NT2/D1 (cell line): Measurements from ENCODE around the gene SYNE4.
"Not testable (repeated sequence)": the region's sequence is repeated elsewhere in the genome, so short reads cannot be mapped to it uniquely, and the experiment has no call there.

Experiments used
- DNase-seq: peaks from one replicate; pipeline ENCODE4 v3.0.0-alpha.2; 2011; ENCODE audit warnings: low read depth, low spot score
- H3K27me3 ChIP-seq: 2 replicates; pipeline ENCODE4 v1.6.0; 2011; ENCODE audit warnings: mild to moderate bottlenecking; ENCODE audit not compliant: insufficient read length, insufficient read depth
- H3K36me3 ChIP-seq: 2 replicates; pipeline ENCODE4 v1.6.1; 2011; ENCODE audit warnings: mild to moderate bottlenecking, low read length, mixed read lengths; ENCODE audit not compliant: insufficient read depth, insufficient read length
- H3K4me1 ChIP-seq: 2 replicates; pipeline ENCODE4 v1.5.1; 2011; ENCODE audit not compliant: insufficient read depth, insufficient read length
- H3K4me3 ChIP-seq: 2 replicates; pipeline ENCODE4 v1.5.1; 2011; ENCODE audit warnings: low read depth; ENCODE audit not compliant: insufficient read length
- H3K9ac ChIP-seq: 2 replicates; pipeline ENCODE4 v1.6.0; 2011; ENCODE audit warnings: low read depth; ENCODE audit not compliant: insufficient read length
- H3K9me3 ChIP-seq: 2 replicates; pipeline ENCODE4 v1.5.1; 2011; ENCODE audit warnings: mild to moderate bottlenecking, low read length; ENCODE audit not compliant: insufficient read depth
- SUZ12 ChIP-seq: IDR thresholded peaks from 2 replicates; pipeline ENCODE4 v1.6.1; 2011; ENCODE audit not compliant: insufficient read length, insufficient read depth; ENCODE audit errors: extremely low read depth
- YY1 ChIP-seq: IDR thresholded peaks from 2 replicates; pipeline ENCODE4 v1.6.1; 2011; ENCODE audit not compliant: insufficient read length, insufficient read depth
- ZNF274 ChIP-seq: IDR thresholded peaks from 2 replicates; pipeline ENCODE4 v1.6.1; 2011; ENCODE audit warnings: mild to moderate bottlenecking, low read depth, low read length

The SYNE4 gene

GRCh38 chr19:35986111-35986510 is 22.5 kb downstream of the SYNE4 start:
- Histone ChIP-seq H3K9me3 (peaks cover 5% of the 10 kb centered on the region; the same call in 1 of the 2 replicates), H3K4me3 (no peak overlapping the region), H3K9ac (no peak overlapping the region), H3K36me3 (no peaks in the 10 kb centered on the region), H3K27me3 (peaks cover 33% of the 10 kb centered on the region), H3K4me1 (no peaks in the 10 kb centered on the region)
- TF ChIP-seq ZNF274, result no peak
- no peak for TF ChIP-seq SUZ12
- no peak for TF ChIP-seq YY1
- no peak for DNase-seq

DNA sequence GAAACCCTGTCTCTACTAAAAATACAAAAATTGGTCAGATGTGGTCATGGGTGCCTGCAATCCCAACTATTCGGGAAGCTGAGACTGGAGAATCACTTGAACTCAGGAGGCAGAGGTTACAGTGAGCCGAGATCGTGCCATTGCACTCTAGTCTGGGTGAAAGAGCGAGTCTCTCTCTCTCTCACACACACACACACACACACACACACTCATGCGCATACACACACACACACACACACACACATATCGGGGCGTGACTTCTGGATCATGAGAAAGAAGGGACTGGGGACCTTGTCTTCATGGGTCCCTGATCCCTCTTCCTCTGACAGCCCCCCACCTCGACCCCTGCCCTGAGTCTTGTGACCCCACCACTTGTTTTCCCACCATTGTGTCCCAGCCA is 25.4 kb downstream of the SYNE4 start:
- H3K9me3 ChIP-seq, result no peaks in the 10 kb centered on the region
- DNase-seq, result no peak
- peaks cover 2% of the 10 kb centered on the region for H3K4me1 ChIP-seq
- TF ChIP-seq ZNF274 (no peak), YY1 (no peak), SUZ12 (no peak)
- no peak overlapping the region for H3K4me3 ChIP-seq
- no peak overlapping the region for H3K9ac ChIP-seq
- H3K27me3 ChIP-seq, result peaks cover 33% of the 10 kb centered on the region
- no peaks in the 10 kb centered on the region for H3K36me3 ChIP-seq

DNA sequence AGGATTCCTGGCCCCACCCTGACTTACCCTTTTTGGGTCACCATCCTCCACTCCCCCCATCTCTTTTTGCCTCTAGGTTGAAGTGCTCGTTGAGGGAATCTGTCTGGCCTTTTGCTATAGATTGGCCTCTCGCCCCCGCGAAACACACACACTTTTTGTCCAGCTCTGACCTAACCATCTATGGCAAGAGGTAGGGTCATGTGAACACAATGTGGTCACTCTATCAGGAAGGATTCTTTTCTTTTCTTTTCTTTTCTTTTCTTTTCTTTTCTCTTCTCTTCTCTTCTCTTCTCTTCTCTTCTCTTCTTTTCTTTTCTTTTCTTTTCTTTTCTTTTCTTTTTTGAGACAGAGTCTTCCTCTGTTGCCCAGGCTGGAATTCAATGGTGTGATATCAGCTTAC is 27.6 kb downstream of the SYNE4 start:
- H3K4me3 ChIP-seq, H3K36me3 ChIP-seq, H3K4me1 ChIP-seq, DNase-seq, H3K9ac ChIP-seq, H3K9me3 ChIP-seq: not testable (repeated sequence)
- H3K27me3 ChIP-seq, result peaks cover 27% of the 10 kb centered on the region

- H3K4me3 ChIP-seq, result no peak overlapping the region
- no peak for DNase-seq
- H3K9me3 ChIP-seq, result no peaks in the 10 kb centered on the region
- H3K4me1 ChIP-seq, result peaks cover 2% of the 10 kb centered on the region
- TF ChIP-seq YY1 (no peak), ZNF274 (no peak), SUZ12 (no peak)
- no peak overlapping the region for H3K9ac ChIP-seq
- no peaks in the 10 kb centered on the region for H3K36me3 ChIP-seq
- peaks cover 14% of the 10 kb centered on the region for H3K27me3 ChIP-seq
These were observed 29.7 kb downstream of the SYNE4 start for GRCh38 chr19:35978832-35979365.

DNA sequence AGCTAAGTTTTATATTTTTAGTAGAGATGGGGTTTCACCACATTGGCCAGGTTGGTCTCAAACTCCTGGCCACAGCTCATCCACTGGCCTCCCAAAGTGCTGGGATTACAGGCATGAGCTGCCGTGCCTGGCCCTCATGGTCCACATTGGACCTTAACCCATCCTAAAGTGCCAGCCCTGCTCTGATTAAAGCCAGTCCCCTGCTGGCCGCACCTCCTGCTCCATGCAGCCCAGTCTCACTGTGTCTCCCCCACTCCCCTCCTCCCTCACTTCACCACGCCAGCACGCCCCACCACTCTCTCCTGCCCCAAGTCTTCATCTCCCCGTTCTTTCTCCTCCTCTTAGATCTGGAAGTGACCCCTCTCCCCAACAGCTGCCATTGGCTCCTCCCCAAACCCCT is 30.3 kb downstream of the SYNE4 start:
- no peak for DNase-seq
- Histone ChIP-seq H3K27me3 (peaks cover 8% of the 10 kb centered on the region), H3K9me3 (no peaks in the 10 kb centered on the region), H3K4me3 (no peak overlapping the region), H3K4me1 (peaks cover 2% of the 10 kb centered on the region), H3K36me3 (no peaks in the 10 kb centered on the region), H3K9ac (no peak overlapping the region)
- TF ChIP-seq ZNF274 (no peak), YY1 (no peak), SUZ12 (no peak)

GRCh38 chr19:35977446-35978222 is 31.0 kb downstream of the SYNE4 start:
- peaks cover 2% of the 10 kb centered on the region for H3K4me1 ChIP-seq
- H3K36me3 ChIP-seq, result no peaks in the 10 kb centered on the region
- no peak for DNase-seq
- peaks cover 3% of the 10 kb centered on the region for H3K27me3 ChIP-seq
- H3K9me3 ChIP-seq, result no peaks in the 10 kb centered on the region
- no peak for TF ChIP-seq ZNF274
- TF ChIP-seq SUZ12, result no peak
- no peak for TF ChIP-seq YY1
- no peak overlapping the region for H3K4me3 ChIP-seq
- H3K9ac ChIP-seq, result no peak overlapping the region

- peaks cover 2% of the 10 kb centered on the region for H3K4me1 ChIP-seq
- TF ChIP-seq YY1 (no peak), SUZ12 (no peak)
- H3K9me3 ChIP-seq, result no peaks in the 10 kb centered on the region
- no peak overlapping the region for H3K9ac ChIP-seq
- no peaks in the 10 kb centered on the region for H3K27me3 ChIP-seq
- DNase-seq, result no peak
- H3K36me3 ChIP-seq, result no peaks in the 10 kb centered on the region
- H3K4me3 ChIP-seq, result no peak overlapping the region
These were observed 32.9 kb downstream of the SYNE4 start for GRCh38 chr19:35975608-35976214.
